Testis (tissue), 3 donors: ENCODE measurements around the gene BLOC1S4. TPM values are rescaled to one million over a fixed set of nuclear protein-coding genes. Genes with fewer than 3 reads are reported as not detected.
A peak's percentile ranks its signal among the peaks of the same experiment; 100 is the strongest.

Experiments used
- DNase-seq: peaks from one replicate; pipeline ENCODE4 v3.0.0-alpha.2; 2019
- H3K27ac ChIP-seq, 2 donors: fragments of 200-600 bp; sonication (generic); one replicate each; pipeline ENCODE4 v1.5.1; 2019
- H3K27me3 ChIP-seq: fragments of 200-600 bp; sonication (generic); one replicate; pipeline ENCODE4 v1.5.1; 2019
- H3K36me3 ChIP-seq: fragments of 200-600 bp; sonication (generic); one replicate; pipeline ENCODE4 v1.5.1; 2017; ENCODE audit warnings: low read depth; ENCODE audit errors: missing control alignments
- H3K4me1 ChIP-seq: fragments of 200-600 bp; sonication (generic); one replicate; pipeline ENCODE4 v1.5.1; 2019
- H3K4me3 ChIP-seq, 2 donors: fragments of 200-600 bp; sonication (generic); one replicate each; pipeline ENCODE4 v1.5.1; 2017 to 2019
- H3K9me3 ChIP-seq: fragments of 200-600 bp; sonication (generic); one replicate; pipeline ENCODE4 v1.5.1; 2017
- CTCF ChIP-seq, 3 experiments: fragments of 450-650 bp in 2 of 3; fragments of 200-600 bp in 1 of 3; sonication (generic) in 1 of 3; IDR thresholded peaks; one replicate each; pipeline ENCODE4 v1.5.1; 2016 to 2019; ENCODE audit warnings: antibody characterized with exemption in 3 of 3, mild to moderate bottlenecking in 2 of 3, moderate library complexity in 1 of 3
- POLR2A ChIP-seq: fragments of 450-650 bp; IDR thresholded peaks from one replicate; pipeline ENCODE4 v1.6.1; 2017; ENCODE audit warnings: antibody characterized with exemption, mild to moderate bottlenecking, moderate library complexity
- WGBS, 2 donors: methylation state at CpG; one replicate each; pipeline ENCODE4 v1.1.5; 2018; 5-methylcytosine and 5-hydroxymethylcytosine counted together
- intact Hi-C: fragments of 100-400 bp; cut with DNase I; formaldehyde crosslinking; loops from one replicate; pipeline ENCODE4 v1.15.1; 2023; ENCODE audit warnings: low total_unique reads
- polyA plus RNA-seq: library from polyadenylated mRNA; stranded (reverse); fragments of 350-450 nt; fragmentation: Illumina TruSeq; extraction: RNeasy Lipid Tissue Mini Kit (QIAGEN cat#74804); gene quantifications from one replicate; pipeline ENCODE4 v1.2.3, GENCODE V29; 2014; ENCODE audit warnings: low read depth, low replicate concordance; ENCODE audit not compliant: insufficient read depth
- total RNA-seq, 2 donors: library from RNA; depleted of rRNA; stranded (reverse); fragments of >200 nt; gene quantifications; one replicate each; pipeline ENCODE4 v1.2.3, GENCODE V29; 2016

The BLOC1S4 gene
- total and polyA plus RNA-seq, 3 donors from 2014 or later, result 10.2 to 27.3 (median 21.3) TPM

DNA sequence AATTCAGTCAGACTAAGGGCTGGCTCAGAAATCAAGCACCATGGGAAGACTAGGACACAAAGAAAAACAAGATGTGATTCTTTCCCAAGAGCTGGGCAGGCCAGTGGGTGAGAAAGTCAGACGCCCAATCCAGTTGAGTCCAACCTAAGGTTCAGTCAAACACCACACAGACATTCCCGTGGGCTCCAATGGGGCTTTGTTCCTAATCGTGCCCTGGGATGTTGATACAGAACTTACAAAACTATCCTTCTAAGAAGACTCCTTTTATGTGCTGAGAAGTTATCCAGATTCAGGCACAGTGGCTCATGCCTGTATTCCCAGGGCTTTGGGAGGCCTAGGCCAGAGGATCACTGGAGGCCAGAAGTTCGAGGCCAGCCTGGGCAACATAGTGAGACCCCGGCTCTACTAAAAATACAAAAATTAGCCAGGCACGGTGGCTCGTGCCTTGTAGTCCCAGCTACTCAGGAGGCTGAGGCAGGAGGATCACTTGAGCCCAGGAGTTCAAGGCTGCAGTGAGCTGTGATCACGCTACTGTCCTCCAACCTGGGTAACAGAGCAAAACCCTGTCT is 3.7 kb downstream of the BLOC1S4 start:
- H3K4me3 ChIP-seq, result no peak overlapping the region
- DNase-seq, result no peak
- H3K9me3 ChIP-seq, result no peaks in the 10 kb centered on the region
- TF ChIP-seq CTCF (IDR thresholded peaks at IDR 0.05) (no peak), POLR2A (no peak)
- intact Hi-C loops, result loop anchor here (5.0 kb wide), 1 partner anchor 153 kb away; no protein-coding TSS in a partner anchor
- no peaks in the 10 kb centered on the region for H3K36me3 ChIP-seq
- H3K4me1 ChIP-seq, result peaks cover 14% of the 10 kb centered on the region
- 69 to 77% methylated on average over 8 of the region's 8 CpGs for WGBS, 2 donors
- no peaks in the 10 kb centered on the region for H3K27me3 ChIP-seq
- H3K27ac ChIP-seq, result no peak overlapping the region

- intact Hi-C loops, result loop anchor here (5.0 kb wide), 1 partner anchor 152 kb away; no protein-coding TSS in a partner anchor
- DNase-seq, result peak; percentile 80
- TF ChIP-seq POLR2A (no peak), CTCF (IDR thresholded peaks at IDR 0.05) (peak; percentile 87 to 92 (median 90))
- Histone ChIP-seq H3K4me1 (peaks cover 17% of the 10 kb centered on the region), H3K27me3 (no peaks in the 10 kb centered on the region), H3K4me3 (no peak overlapping the region), H3K9me3 (no peaks in the 10 kb centered on the region), H3K27ac (no peak overlapping the region), H3K36me3 (no peaks in the 10 kb centered on the region)
- 22 to 26% methylated on average over 14 of the region's 14 CpGs for WGBS, 2 donors
Measured at GRCh38 chr4:6720202-6720699, 4.3 kb downstream of the BLOC1S4 start.

- no peak for TF ChIP-seq CTCF (IDR thresholded peaks at IDR 0.05)
- TF ChIP-seq POLR2A, result no peak
- intact Hi-C loops, result loop anchor here (5.0 kb wide), 1 partner anchor 151 kb away; no protein-coding TSS in a partner anchor
- Histone ChIP-seq H3K4me1 (peaks cover 15% of the 10 kb centered on the region), H3K4me3 (no peak overlapping the region), H3K9me3 (no peaks in the 10 kb centered on the region), H3K36me3 (no peaks in the 10 kb centered on the region), H3K27ac (no peak overlapping the region), H3K27me3 (no peaks in the 10 kb centered on the region)
- WGBS, 2 donors, result 93 to 99% methylated on average over 10 of the region's 10 CpGs
- DNase-seq, result no peak
Measured at GRCh38 chr4:6721121-6721520, 5.1 kb downstream of the BLOC1S4 start.

DNA sequence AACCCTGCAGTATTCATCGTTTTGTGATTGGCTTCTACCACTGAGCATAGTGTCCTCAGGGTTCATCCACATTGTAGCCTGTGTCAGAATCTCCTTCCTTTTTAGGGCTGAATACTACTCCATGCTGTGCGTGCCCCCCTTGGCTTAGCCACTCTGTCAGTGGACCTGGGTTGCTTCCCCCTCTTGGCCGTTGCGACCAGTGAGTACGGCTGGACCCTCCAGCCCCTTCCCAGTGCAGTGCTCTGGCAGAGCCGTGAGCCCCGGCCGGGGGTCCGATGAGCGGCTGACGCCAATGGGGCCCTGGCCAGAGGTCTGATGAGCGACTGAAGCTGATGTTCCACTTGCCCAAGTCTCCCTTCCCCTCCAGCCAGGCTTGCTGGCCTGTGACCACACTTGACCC is 6.9 kb downstream of the BLOC1S4 start:
- no peak overlapping the region for H3K27ac ChIP-seq
- H3K27me3 ChIP-seq, result no peaks in the 10 kb centered on the region
- H3K4me3 ChIP-seq, result no peak overlapping the region
- H3K9me3 ChIP-seq, result no peaks in the 10 kb centered on the region
- intact Hi-C loops, result loop anchor here (5.0 kb wide), 1 partner anchor 149 kb away; no protein-coding TSS in a partner anchor
- no peak for DNase-seq
- TF ChIP-seq POLR2A (no peak), CTCF (IDR thresholded peaks at IDR 0.05) (no peak)
- 97 to 100% methylated on average over 2 to 12 of the region's 12 CpGs for WGBS, 2 donors
- peaks cover 25% of the 10 kb centered on the region for H3K4me1 ChIP-seq
- H3K36me3 ChIP-seq, result no peaks in the 10 kb centered on the region

DNA sequence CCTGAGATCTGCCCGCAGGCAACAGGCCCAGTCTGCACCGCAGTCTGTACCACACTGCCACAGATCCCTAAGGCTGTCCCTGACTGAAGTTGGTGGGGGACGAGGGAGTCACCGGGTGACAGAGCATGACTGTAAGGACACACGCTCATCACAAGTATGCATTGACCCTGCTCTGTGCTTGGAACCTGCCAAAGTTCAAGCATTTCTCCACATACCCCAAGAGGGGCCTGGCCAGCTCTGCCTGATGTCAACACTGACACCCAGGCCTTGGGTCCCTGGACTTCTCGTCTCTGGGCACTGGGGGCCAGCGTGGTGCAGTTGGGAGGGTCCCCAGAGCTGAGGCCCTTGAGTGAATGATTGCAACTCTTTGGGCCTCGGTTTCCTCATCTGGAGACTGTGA is 7.9 kb downstream of the BLOC1S4 start:
- H3K9me3 ChIP-seq, result no peaks in the 10 kb centered on the region
- peak overlapping the region in 1 of 2 donors; percentile 36 for H3K27ac ChIP-seq
- WGBS, 2 donors, result 95 to 96% methylated on average over 3 to 8 of the region's 8 CpGs
- intact Hi-C loops, result loop anchor here (5.0 kb wide), 1 partner anchor 148 kb away; no protein-coding TSS in a partner anchor
- H3K27me3 ChIP-seq, result no peaks in the 10 kb centered on the region
- DNase-seq, result no peak
- H3K4me1 ChIP-seq, result peaks cover 35% of the 10 kb centered on the region
- no peak overlapping the region for H3K4me3 ChIP-seq
- TF ChIP-seq POLR2A (no peak), CTCF (IDR thresholded peaks at IDR 0.05) (no peak)
- H3K36me3 ChIP-seq, result no peaks in the 10 kb centered on the region
